DLD1 (cell line): ENCODE results near the gene EIF3F.

Experiments
- in situ Hi-C: cut with HindIII; loops from 2 replicates; pipeline ENCODE4 v1.10.0; 2017; ENCODE audit warnings: low sequenced_read_pairs

Gene EIF3F

GRCh38 chr11:8036002-8036802, 49.1 kb downstream of the EIF3F start:
- in situ Hi-C loops = no loop called here

GRCh38 chr11:8036986-8037385, 49.8 kb downstream of the EIF3F start:
- in situ Hi-C loops = no loop called here

- in situ Hi-C loops = no loop called here
These were observed 51.3 kb downstream of the EIF3F start for GRCh38 chr11:8038393-8038792.

- in situ Hi-C loops = no loop called here
These were observed 51.8 kb downstream of the EIF3F start for GRCh38 chr11:8038811-8039529.

- in situ Hi-C loops = no loop called here
These were observed 52.6 kb downstream of the EIF3F start for GRCh38 chr11:8039530-8040260.

- in situ Hi-C loops = no loop called here
These were observed 53.3 kb downstream of the EIF3F start for GRCh38 chr11:8040261-8040920.

GRCh38 chr11:8040921-8041285, 53.8 kb downstream of the EIF3F start:
- in situ Hi-C loops = no loop called here

- in situ Hi-C loops = no loop called here
These were observed 54.4 kb downstream of the EIF3F start for GRCh38 chr11:8041576-8041975.

- in situ Hi-C loops = no loop called here
These were observed 56.6 kb downstream of the EIF3F start for GRCh38 chr11:8043756-8044155.

GRCh38 chr11:8045839-8046238, 58.7 kb downstream of the EIF3F start:
- in situ Hi-C loops = no loop called here

- in situ Hi-C loops = no loop called here
These were observed 60.2 kb downstream of the EIF3F start for GRCh38 chr11:8047382-8047781.

GRCh38 chr11:8049084-8049483, 61.9 kb downstream of the EIF3F start:
- in situ Hi-C loops = no loop called here
